A673 (cell line): ENCODE data around the gene ALLC. TPM values are rescaled to one million over a fixed set of nuclear protein-coding genes. Genes with fewer than 3 reads are reported as not detected.
"Not testable (repeated sequence)": the region's sequence is repeated elsewhere in the genome, so short reads cannot be mapped to it uniquely, and the experiment has no call there.

Source experiments
- BruUV-seq: library from RNA; stranded (reverse); fragments of 400-500 nt; replicated peaks from 2 replicates; lab custom pipeline; 2021; lab: Mats Ljungman, UMichigan
- CTCF ChIA-PET: fragments of 300-600 bp; sonication (Branson Sonifier 250); formaldehyde crosslinking; loops from one replicate; lab custom pipeline; 2022; ENCODE audit warnings: antibody characterized with exemption; lab: Charles Lee
- POLR2A ChIA-PET: fragments of 300-600 bp; sonication (Branson Sonifier 250); formaldehyde crosslinking; loops from one replicate; lab custom pipeline; 2022; ENCODE audit warnings: antibody characterized with exemption; ENCODE audit not compliant: low non-redundant PET; lab: Charles Lee
- DNase-seq: peaks from one replicate; pipeline ENCODE4 v3.0.0-alpha.2; 2015; ENCODE audit warnings: low spot score
- H3K27ac ChIP-seq: fragments of 200-600 bp; sonication (generic); 2 replicates; pipeline ENCODE4 v1.5.1; 2016; ENCODE audit warnings: mixed run types, low read depth, mild to moderate bottlenecking, mixed read lengths, antibody characterized with exemption, low read length; ENCODE audit not compliant: poor library complexity, severe bottlenecking
- H3K27me3 ChIP-seq: fragments of 200-600 bp; sonication (generic); replicated peaks from 2 replicates; pipeline ENCODE4 v1.6.1; 2017; ENCODE audit warnings: mixed run types, low read depth, mild to moderate bottlenecking, mixed read lengths, antibody characterized with exemption, low read length; ENCODE audit not compliant: insufficient read depth, poor library complexity
- H3K36me3 ChIP-seq: fragments of 200-600 bp; sonication (generic); 2 replicates; pipeline ENCODE4 v1.6.1; 2016; ENCODE audit warnings: mixed run types, mild to moderate bottlenecking, mixed read lengths, antibody characterized with exemption, low read length; ENCODE audit not compliant: insufficient read depth, poor library complexity, severe bottlenecking
- H3K4me1 ChIP-seq: fragments of 200-600 bp; sonication (generic); 2 replicates; pipeline ENCODE4 v1.6.1; 2017; ENCODE audit warnings: mixed run types, mild to moderate bottlenecking, mixed read lengths, antibody characterized with exemption, low read length; ENCODE audit not compliant: insufficient read depth, poor library complexity, severe bottlenecking
- H3K4me3 ChIP-seq: fragments of 200-600 bp; sonication (generic); 2 replicates; pipeline ENCODE4 v1.5.1; 2016; ENCODE audit warnings: low read depth, mixed run types, mild to moderate bottlenecking, mixed read lengths, low read length; ENCODE audit not compliant: poor library complexity, severe bottlenecking
- H3K9me3 ChIP-seq: fragments of 200-600 bp; sonication (generic); 2 replicates; pipeline ENCODE4 v1.6.1; 2016; ENCODE audit warnings: mixed run types, low read depth, mild to moderate bottlenecking, mixed read lengths, antibody characterized with exemption, low read length; ENCODE audit not compliant: poor library complexity, severe bottlenecking
- CTCF ChIP-seq: fragments of 300-800, 200-600 bp; sonication (generic); conservative IDR thresholded peaks from 2 replicates; pipeline ENCODE4 v1.5.1; 2017; ENCODE audit warnings: low read depth, mild to moderate bottlenecking, antibody characterized with exemption, low read length, moderate library complexity, mixed read lengths
- EZH2 ChIP-seq: fragments of 200-600 bp; sonication (generic); IDR thresholded peaks from 2 replicates; pipeline ENCODE4 v1.6.1; 2017; ENCODE audit warnings: borderline replicate concordance, low read depth, mild to moderate bottlenecking, mixed read lengths, antibody characterized with exemption, low read length; ENCODE audit not compliant: poor library complexity, severe bottlenecking
- intact Hi-C: fragments of 100-400 bp; cut with micrococcal nuclease; formaldehyde crosslinking; loops from one replicate; pipeline ENCODE4 v1.10.0; 2022; ENCODE audit not compliant: unreplicated experiment
- total RNA-seq: library from RNA; stranded (reverse); gene quantifications from 2 replicates; pipeline ENCODE4 v1.2.3, GENCODE V29; 2021

Gene ALLC
- total RNA-seq, 1 experiment from 2014 or later, result not detected

GRCh38 chr2:3617198-3617890, 40.7 kb upstream of the ALLC start:
- no peak for TF ChIP-seq CTCF
- TF ChIP-seq EZH2, result no peak
- intact Hi-C loops, result no loop called here
- Histone ChIP-seq H3K4me3 (no peak overlapping the region), H3K27me3 (no peaks in the 10 kb centered on the region), H3K27ac (no peak overlapping the region), H3K4me1 (no peaks in the 10 kb centered on the region), H3K9me3 (no peaks in the 10 kb centered on the region), H3K36me3 (no peaks in the 10 kb centered on the region)
- POLR2A ChIA-PET, result no interaction called here
- no peak for DNase-seq
- no TSS peak for BruUV-seq
- CTCF ChIA-PET, result no interaction called here

- H3K27me3 ChIP-seq, result no peaks in the 10 kb centered on the region
- intact Hi-C loops, result no loop called here
- TF ChIP-seq EZH2, result no peak
- no peak for TF ChIP-seq CTCF
- no peaks in the 10 kb centered on the region for H3K4me1 ChIP-seq
- H3K9me3 ChIP-seq, result no peaks in the 10 kb centered on the region
- no peak overlapping the region for H3K4me3 ChIP-seq
- no peaks in the 10 kb centered on the region for H3K36me3 ChIP-seq
- no TSS peak for BruUV-seq
- ChIA-PET CTCF (no interaction called here), POLR2A (no interaction called here)
- DNase-seq, result no peak
- no peak overlapping the region for H3K27ac ChIP-seq
Measured at GRCh38 chr2:3618367-3618766, 39.6 kb upstream of the ALLC start.

DNA sequence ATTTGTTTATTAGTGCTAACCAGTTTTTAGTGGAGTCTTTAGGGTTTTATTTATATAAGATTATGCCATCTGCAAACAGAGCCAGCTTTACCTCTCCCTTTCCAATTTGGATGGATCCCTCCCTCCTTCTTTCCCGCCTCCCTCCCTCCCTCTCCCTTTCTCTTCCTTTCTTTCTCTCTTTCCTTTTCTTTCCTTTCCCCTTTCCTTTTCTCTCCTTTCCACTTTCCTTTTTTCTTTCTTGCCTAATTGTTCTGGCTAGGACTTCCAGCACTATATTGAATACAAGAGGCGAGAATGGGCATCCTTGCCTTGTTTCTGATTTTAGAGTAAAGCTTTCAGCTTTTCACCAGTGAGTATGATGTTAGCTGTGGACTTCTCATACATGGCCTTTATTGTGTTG, 39.0 kb upstream of the ALLC start:
- intact Hi-C loops, result no loop called here
- ChIA-PET CTCF (no interaction called here), POLR2A (no interaction called here)
- no TSS peak for BruUV-seq
- TF ChIP-seq CTCF (no peak), EZH2 (no peak)
- Histone ChIP-seq H3K36me3 (no peaks in the 10 kb centered on the region), H3K27ac (no peak overlapping the region), H3K4me1 (no peaks in the 10 kb centered on the region), H3K9me3 (no peaks in the 10 kb centered on the region), H3K4me3 (no peak overlapping the region), H3K27me3 (no peaks in the 10 kb centered on the region)
- no peak for DNase-seq

DNA sequence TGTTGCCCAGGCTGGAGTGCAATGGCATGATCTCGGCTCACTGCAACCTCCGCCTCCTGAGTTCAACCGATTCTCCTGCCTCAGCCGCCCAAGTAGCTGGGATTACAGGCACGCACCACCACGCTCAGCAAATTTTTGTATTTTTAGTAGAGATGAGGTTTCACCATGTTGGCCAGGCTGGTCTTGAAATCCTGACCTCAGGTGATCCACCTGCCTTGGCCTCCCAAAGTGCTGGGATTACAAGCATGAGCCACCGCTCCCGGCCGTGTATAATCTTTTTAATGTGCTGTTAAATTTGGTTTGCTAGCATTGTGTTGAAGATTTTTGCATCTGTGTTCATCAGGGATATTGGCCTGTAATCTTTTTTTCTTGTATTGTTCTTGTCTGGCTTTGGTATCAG, 38.3 kb upstream of the ALLC start:
- intact Hi-C loops, H3K4me3 ChIP-seq, H3K9me3 ChIP-seq, BruUV-seq, DNase-seq, POLR2A ChIA-PET, H3K36me3 ChIP-seq, H3K27ac ChIP-seq, H3K27me3 ChIP-seq, CTCF ChIA-PET, H3K4me1 ChIP-seq: not testable (repeated sequence)
